K562 (cell line): ENCODE data around the gene ST7. TPM values are rescaled to one million over a fixed set of nuclear protein-coding genes. Genes with fewer than 3 reads are reported as not detected.

Experiments used
- CREB1 ChIP-seq, 2 experiments: sonication (generic) in 1 of 2; formaldehyde crosslinking in 1 of 2; IDR thresholded peaks; 2 replicates each; pipeline versions ENCODE4 v1.6.1 to v1.8.0; 2012 to 2022; ENCODE audit warnings: inconsistent platforms in 1 of 2, mild to moderate bottlenecking in 1 of 2, missing genetic modification reagents in 1 of 2, moderate library complexity in 1 of 2
- EP400 ChIP-seq: fragments of 450-650 bp; IDR thresholded peaks from 2 replicates; pipeline ENCODE4 v1.6.1; 2017; ENCODE audit warnings: antibody characterized with exemption, mild to moderate bottlenecking, moderate library complexity
- FOSL1 ChIP-seq: fragments of 200-800 bp; sonication (Bioruptor generic); conservative IDR thresholded peaks from 2 replicates; pipeline ENCODE4 v1.6.1; 2016; ENCODE audit warnings: missing genetic modification characterization, missing compliant biosample characterization
- HMGN3 ChIP-seq: IDR thresholded peaks from 2 replicates; pipeline ENCODE4 v1.6.1; 2011; ENCODE audit warnings: borderline replicate concordance, low read depth, mild to moderate bottlenecking, mixed read lengths, low read length; ENCODE audit not compliant: insufficient read length; ENCODE audit errors: extremely low read depth
- POLR2A ChIP-seq: fragments of 450-650 bp; conservative IDR thresholded peaks from 2 replicates; pipeline ENCODE4 v1.6.1; 2016
- TEAD4 ChIP-seq, 2 experiments: sonication (generic) in 1 of 2; formaldehyde crosslinking in 1 of 2; IDR thresholded peaks; 2 replicates each; pipeline versions ENCODE4 v1.6.1 to v1.8.0; 2012 to 2022; ENCODE audit warnings: borderline replicate concordance in 1 of 2, inconsistent platforms in 1 of 2, low read length in 1 of 2, mild to moderate bottlenecking in 1 of 2, missing genetic modification reagents in 1 of 2
- ZBTB17 ChIP-seq: fragments of 450-650 bp; formaldehyde crosslinking; IDR thresholded peaks from 2 replicates; pipeline ENCODE4 v1.4.0; 2020; ENCODE audit warnings: mild to moderate bottlenecking
- polyA plus RNA-seq, 8 experiments: library from polyadenylated mRNA; depleted of rRNA in 4 of 8; stranded (reverse) in 5 of 8; unstranded in 3 of 8; fragments of >200 nt; fragmentation: Nextera tagmentation in 2 of 8; fragmentation: Illumina TruSeq in 1 of 8; extraction: Ambion mirVana in 2 of 8; extraction: Trizol in 1 of 8; gene quantifications; 2 replicates each; pipeline versions ENCODE4 v1.2.1 to v1.2.3, GENCODE V29; 2011 to 2014; ENCODE audit warnings: inconsistent platforms in 1 of 8, missing spikeins in 1 of 8
- total RNA-seq, 7 experiments: library from RNA; depleted of rRNA in 6 of 7; stranded (reverse); fragments of >200 nt in 6 of 7; fragmentation: Illumina TruSeq in 2 of 7; extraction: Trizol in 2 of 7; gene quantifications; 2 replicates each; pipeline versions ENCODE4 v1.2.1 to v1.2.3, GENCODE V29; 2011 to 2021; ENCODE audit warnings: low replicate concordance in 1 of 7
- TF ChIP-seq, protein P1 (sequence below), 2 experiments: fragments of 450-650 bp; IDR thresholded peaks; 2 replicates each; pipeline ENCODE4 v1.6.1; 2018; ENCODE audit warnings: mild to moderate bottlenecking in 2 of 2, low read depth in 1 of 2; ENCODE audit not compliant: partially characterized antibody in 2 of 2
- TF ChIP-seq, protein P2 (sequence below): fragments of 250-450 bp; sonication (Bioruptor Pico); IDR thresholded peaks from 2 replicates; pipeline ENCODE4 v1.9.0; 2021; ENCODE audit warnings: mild to moderate bottlenecking, inconsistent platforms
- TF ChIP-seq, protein P3 (sequence below): fragments of 450-650 bp; IDR thresholded peaks from 2 replicates; pipeline ENCODE4 v1.6.1; 2016; ENCODE audit warnings: mild to moderate bottlenecking

The ST7 gene
- total and polyA plus RNA-seq, 9 of the 15 experiments (the other 6 are each of a cell fraction or from before 2014, with no cell fraction given), result 23.9 to 56.3 (median 36.9) TPM

DNA sequence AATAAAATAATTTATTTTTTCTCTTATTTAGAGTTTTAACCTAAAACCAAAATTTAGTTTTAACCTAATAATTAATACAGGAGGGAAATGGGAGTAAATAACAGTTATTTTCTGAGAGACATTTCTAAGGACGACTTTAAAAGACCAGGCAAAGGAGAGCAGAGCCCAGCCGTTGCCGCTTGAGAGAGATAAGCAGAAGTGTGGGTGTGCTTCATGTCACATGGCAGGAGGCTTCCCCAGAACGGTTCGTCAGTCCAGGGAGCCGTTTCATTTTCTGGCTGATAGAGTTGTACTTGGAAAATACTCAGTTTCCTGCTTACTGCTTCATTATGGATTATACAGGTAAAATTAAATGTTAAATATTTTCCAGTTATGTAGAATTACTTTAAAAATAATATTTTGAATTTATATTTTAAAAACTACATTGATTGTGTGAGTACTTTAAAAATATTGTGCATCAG lies 61.4 kb downstream of the ST7 start (continued):
- TF ChIP-seq ZBTB17 (CRISPR knock-in tag) (peak; percentile 39; the same call in 1 of the 2 replicates), EP400 (peak; percentile 89), POLR2A (peak; percentile 81), HMGN3 (peak; percentile 53), FOSL1 (0 out of 2 replicates have a peak, but pooled peaks have one; percentile 36), CREB1 (IDR thresholded peaks at IDR 0.05) (peak; percentile 42; the same call in 1 of the 2 replicates), CREB1 (CRISPR knock-in tag; IDR thresholded peaks at IDR 0.05) (no peak), TEAD4 (IDR thresholded peaks at IDR 0.05; ENCODE audit: low read length) (peak; percentile 84), TEAD4 (CRISPR knock-in tag; IDR thresholded peaks at IDR 0.05; ENCODE audit: borderline replicate concordance) (no peak)
- TF ChIP-seq, protein P1, sequence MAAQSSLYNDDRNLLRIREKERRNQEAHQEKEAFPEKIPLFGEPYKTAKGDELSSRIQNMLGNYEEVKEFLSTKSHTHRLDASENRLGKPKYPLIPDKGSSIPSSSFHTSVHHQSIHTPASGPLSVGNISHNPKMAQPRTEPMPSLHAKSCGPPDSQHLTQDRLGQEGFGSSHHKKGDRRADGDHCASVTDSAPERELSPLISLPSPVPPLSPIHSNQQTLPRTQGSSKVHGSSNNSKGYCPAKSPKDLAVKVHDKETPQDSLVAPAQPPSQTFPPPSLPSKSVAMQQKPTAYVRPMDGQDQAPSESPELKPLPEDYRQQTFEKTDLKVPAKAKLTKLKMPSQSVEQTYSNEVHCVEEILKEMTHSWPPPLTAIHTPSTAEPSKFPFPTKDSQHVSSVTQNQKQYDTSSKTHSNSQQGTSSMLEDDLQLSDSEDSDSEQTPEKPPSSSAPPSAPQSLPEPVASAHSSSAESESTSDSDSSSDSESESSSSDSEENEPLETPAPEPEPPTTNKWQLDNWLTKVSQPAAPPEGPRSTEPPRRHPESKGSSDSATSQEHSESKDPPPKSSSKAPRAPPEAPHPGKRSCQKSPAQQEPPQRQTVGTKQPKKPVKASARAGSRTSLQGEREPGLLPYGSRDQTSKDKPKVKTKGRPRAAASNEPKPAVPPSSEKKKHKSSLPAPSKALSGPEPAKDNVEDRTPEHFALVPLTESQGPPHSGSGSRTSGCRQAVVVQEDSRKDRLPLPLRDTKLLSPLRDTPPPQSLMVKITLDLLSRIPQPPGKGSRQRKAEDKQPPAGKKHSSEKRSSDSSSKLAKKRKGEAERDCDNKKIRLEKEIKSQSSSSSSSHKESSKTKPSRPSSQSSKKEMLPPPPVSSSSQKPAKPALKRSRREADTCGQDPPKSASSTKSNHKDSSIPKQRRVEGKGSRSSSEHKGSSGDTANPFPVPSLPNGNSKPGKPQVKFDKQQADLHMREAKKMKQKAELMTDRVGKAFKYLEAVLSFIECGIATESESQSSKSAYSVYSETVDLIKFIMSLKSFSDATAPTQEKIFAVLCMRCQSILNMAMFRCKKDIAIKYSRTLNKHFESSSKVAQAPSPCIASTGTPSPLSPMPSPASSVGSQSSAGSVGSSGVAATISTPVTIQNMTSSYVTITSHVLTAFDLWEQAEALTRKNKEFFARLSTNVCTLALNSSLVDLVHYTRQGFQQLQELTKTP (IDR thresholded peaks at IDR 0.05; ENCODE audit: low read depth in 1 of 2, partially characterized antibody in 2 of 2), result peak; percentile 59 to 62
- TF ChIP-seq, protein P2, sequence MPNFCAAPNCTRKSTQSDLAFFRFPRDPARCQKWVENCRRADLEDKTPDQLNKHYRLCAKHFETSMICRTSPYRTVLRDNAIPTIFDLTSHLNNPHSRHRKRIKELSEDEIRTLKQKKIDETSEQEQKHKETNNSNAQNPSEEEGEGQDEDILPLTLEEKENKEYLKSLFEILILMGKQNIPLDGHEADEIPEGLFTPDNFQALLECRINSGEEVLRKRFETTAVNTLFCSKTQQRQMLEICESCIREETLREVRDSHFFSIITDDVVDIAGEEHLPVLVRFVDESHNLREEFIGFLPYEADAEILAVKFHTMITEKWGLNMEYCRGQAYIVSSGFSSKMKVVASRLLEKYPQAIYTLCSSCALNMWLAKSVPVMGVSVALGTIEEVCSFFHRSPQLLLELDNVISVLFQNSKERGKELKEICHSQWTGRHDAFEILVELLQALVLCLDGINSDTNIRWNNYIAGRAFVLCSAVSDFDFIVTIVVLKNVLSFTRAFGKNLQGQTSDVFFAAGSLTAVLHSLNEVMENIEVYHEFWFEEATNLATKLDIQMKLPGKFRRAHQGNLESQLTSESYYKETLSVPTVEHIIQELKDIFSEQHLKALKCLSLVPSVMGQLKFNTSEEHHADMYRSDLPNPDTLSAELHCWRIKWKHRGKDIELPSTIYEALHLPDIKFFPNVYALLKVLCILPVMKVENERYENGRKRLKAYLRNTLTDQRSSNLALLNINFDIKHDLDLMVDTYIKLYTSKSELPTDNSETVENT (CRISPR knock-in tag), result no peak
- TF ChIP-seq, protein P3, sequence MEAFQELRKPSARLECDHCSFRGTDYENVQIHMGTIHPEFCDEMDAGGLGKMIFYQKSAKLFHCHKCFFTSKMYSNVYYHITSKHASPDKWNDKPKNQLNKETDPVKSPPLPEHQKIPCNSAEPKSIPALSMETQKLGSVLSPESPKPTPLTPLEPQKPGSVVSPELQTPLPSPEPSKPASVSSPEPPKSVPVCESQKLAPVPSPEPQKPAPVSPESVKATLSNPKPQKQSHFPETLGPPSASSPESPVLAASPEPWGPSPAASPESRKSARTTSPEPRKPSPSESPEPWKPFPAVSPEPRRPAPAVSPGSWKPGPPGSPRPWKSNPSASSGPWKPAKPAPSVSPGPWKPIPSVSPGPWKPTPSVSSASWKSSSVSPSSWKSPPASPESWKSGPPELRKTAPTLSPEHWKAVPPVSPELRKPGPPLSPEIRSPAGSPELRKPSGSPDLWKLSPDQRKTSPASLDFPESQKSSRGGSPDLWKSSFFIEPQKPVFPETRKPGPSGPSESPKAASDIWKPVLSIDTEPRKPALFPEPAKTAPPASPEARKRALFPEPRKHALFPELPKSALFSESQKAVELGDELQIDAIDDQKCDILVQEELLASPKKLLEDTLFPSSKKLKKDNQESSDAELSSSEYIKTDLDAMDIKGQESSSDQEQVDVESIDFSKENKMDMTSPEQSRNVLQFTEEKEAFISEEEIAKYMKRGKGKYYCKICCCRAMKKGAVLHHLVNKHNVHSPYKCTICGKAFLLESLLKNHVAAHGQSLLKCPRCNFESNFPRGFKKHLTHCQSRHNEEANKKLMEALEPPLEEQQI, result peak; percentile 81
